Lower leg skin (tissue), 3 donors: ENCODE measurements around the gene SKAP1.

Experiments used
- POLR2A ChIP-seq, 2 donors: fragments of 450-650 bp; IDR thresholded peaks; one replicate each; pipeline ENCODE4 v1.6.1; 2016 to 2017; ENCODE audit warnings: antibody characterized with exemption in 2 of 2, mild to moderate bottlenecking in 1 of 2, moderate library complexity in 1 of 2
- TF ChIP-seq, protein P1 (sequence below), 3 donors: fragments of 450-650 bp; IDR thresholded peaks; one replicate each; pipeline ENCODE4 v1.5.1; 2016; ENCODE audit warnings: antibody characterized with exemption in 3 of 3, mild to moderate bottlenecking in 3 of 3, moderate library complexity in 2 of 3

DNA sequence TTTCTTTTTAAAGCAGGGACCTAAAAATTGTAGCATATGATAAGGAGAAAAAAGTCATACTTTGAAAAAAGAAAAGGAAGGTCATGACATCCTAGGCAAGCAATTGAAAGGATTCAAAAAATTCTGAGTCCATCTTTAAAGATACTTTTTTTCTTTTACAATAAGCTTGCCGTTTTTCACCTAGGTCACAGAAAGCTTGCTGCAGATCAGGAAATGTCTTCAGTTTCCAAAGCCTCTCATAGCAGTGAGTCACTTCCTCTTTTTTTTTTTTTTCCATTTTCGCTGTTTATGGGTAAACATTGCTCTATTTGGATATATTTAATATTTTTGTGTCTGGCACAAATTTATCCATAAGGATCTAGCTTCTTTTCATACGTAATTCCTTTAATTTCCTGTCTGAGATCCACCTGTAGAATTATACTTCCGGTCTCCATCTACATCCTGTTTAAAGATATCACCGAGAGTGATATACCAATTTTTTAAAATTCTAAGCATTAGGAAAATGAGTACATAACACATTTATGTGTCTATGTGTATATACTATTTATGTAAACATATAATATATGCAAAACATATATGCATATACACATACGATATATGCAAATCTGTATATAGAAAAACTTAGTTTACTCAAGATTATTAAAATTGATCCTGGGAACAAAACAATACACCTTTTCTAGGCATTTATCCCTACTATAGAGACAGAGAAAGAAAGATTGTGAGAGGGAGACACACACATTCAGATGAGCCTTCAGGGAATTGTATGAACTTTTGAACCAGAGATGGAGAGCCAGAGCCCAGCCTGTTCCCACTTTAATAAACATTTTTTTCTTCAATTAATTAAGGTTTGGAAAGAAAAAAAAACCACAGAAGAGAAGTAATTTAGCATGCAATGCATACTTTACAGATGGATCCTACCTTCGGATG, 134.4 kb downstream of the SKAP1 start:
- no peak for TF ChIP-seq POLR2A (IDR thresholded peaks at IDR 0.05)
- TF ChIP-seq, protein P1, sequence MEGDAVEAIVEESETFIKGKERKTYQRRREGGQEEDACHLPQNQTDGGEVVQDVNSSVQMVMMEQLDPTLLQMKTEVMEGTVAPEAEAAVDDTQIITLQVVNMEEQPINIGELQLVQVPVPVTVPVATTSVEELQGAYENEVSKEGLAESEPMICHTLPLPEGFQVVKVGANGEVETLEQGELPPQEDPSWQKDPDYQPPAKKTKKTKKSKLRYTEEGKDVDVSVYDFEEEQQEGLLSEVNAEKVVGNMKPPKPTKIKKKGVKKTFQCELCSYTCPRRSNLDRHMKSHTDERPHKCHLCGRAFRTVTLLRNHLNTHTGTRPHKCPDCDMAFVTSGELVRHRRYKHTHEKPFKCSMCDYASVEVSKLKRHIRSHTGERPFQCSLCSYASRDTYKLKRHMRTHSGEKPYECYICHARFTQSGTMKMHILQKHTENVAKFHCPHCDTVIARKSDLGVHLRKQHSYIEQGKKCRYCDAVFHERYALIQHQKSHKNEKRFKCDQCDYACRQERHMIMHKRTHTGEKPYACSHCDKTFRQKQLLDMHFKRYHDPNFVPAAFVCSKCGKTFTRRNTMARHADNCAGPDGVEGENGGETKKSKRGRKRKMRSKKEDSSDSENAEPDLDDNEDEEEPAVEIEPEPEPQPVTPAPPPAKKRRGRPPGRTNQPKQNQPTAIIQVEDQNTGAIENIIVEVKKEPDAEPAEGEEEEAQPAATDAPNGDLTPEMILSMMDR (IDR thresholded peaks at IDR 0.05): no peak
